ENCODE data around the gene PSMG3. TPM values are rescaled to one million over a fixed set of nuclear protein-coding genes. Genes with fewer than 3 reads are reported as not detected.

PSMG3 gene
- total and polyA plus RNA-seq, 8 donors, result 4.9 to 71.5 (median 33.3) TPM; not detected in 1

DNA sequence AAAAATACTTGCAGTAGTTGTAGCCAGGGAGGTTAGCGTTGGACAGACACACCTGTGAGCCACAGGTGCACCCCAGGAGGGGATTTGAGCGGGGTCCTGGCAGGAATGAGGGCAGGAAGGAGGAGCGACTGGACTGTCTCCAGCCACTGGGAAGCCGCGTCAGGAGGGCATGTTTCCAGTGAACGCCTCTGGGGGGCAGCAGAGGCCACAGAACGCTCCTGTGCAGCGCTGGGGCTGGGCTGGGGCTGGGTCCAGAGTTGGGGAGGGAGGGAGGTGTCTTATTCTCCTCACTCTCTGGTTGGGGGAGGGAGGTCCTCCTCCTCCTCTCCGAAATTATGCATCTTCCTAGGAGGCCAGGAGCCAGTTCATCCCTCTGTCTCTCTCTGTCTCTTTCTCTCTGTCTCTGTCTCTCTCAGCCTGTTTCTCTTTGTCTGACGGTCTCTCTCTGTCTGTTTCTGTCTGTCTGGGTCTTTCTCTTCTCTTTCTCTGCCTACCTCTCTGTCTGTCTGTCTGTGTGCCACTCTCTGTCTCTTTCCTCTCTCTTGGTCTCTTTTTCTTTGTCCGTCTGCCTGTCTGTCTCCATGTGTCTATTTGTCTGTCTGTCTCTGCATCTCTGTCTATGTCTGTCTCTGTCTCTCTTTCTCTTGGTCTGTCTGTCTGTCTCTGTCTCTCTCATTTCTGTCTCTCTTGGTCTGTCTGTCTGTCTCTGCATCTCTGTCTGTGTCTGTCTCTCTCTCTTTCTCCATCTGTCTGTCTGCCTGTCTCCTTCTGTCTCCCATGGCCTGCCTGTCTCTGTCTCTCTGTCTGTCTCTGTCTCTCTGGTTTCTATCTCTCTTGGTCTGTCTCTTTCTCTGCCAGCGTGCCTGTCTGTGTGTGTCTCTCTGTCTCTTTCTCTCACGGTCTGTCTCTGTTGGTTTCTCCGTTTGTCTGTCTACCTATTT, 9.9 kb upstream of the PSMG3 start:
- Histone ChIP-seq H3K27ac (no peak overlapping the region), H3K4me1 (peaks cover 0 to 8% (median 2%) of the 10 kb centered on the region in 4 donors), H3K9me3 (no peaks in the 10 kb centered on the region), H3K4me3 (no peak overlapping the region), H3K36me3 (peaks cover 0 to 15% (median 0%) of the 10 kb centered on the region in 4 donors), H3K27me3 (no peaks in the 10 kb centered on the region)
- intact Hi-C loops (cut with DNase I; ENCODE audit: low total_unique reads), result loop anchor here (10.0 kb wide), 2 partner anchors 635 to 765 kb away; no protein-coding TSS in a partner anchor
- no peak for TF ChIP-seq EP300 (IDR thresholded peaks at IDR 0.05)
- no peak for TF ChIP-seq POLR2A (IDR thresholded peaks at IDR 0.05)
- TF ChIP-seq, protein P1, sequence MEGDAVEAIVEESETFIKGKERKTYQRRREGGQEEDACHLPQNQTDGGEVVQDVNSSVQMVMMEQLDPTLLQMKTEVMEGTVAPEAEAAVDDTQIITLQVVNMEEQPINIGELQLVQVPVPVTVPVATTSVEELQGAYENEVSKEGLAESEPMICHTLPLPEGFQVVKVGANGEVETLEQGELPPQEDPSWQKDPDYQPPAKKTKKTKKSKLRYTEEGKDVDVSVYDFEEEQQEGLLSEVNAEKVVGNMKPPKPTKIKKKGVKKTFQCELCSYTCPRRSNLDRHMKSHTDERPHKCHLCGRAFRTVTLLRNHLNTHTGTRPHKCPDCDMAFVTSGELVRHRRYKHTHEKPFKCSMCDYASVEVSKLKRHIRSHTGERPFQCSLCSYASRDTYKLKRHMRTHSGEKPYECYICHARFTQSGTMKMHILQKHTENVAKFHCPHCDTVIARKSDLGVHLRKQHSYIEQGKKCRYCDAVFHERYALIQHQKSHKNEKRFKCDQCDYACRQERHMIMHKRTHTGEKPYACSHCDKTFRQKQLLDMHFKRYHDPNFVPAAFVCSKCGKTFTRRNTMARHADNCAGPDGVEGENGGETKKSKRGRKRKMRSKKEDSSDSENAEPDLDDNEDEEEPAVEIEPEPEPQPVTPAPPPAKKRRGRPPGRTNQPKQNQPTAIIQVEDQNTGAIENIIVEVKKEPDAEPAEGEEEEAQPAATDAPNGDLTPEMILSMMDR (IDR thresholded peaks at IDR 0.05), result peak in 5 of 7 experiments; percentile 52 to 84 (median 70)
- TF ChIP-seq POLR2AphosphoS5 (IDR thresholded peaks at IDR 0.05), result peak in 1 of 3 donors; percentile 21
- WGBS, 5 donors, result 26 to 31% (median 29%) methylated on average over 12 to 14 of the region's 14 CpGs
- peak; percentile 74 to 88 for DNase-seq

DNA sequence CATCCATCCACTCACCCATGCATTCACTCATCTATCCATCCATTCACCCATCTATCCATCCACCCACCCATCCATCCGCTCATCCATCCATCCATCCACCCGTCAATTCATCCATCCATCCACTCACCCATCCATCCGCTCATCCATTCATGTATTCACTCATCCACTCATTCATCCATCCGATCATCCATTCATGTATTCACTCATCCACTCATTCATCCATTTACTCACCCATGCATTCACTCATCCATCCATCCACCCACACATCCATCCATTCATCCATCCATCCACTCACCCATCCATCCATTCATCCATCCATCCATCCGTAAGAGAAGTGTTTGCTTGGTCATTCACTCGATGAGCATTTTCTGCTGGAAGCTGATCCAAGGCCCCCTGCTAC, 8.7 kb upstream of the PSMG3 start:
- Histone ChIP-seq H3K27me3 (no peaks in the 10 kb centered on the region), H3K4me1 (peaks cover 0 to 8% (median 2%) of the 10 kb centered on the region in 4 donors), H3K9me3 (no peaks in the 10 kb centered on the region), H3K36me3 (peaks cover 0 to 15% (median 0%) of the 10 kb centered on the region in 4 donors), H3K4me3 (no peak overlapping the region), H3K27ac (no peak overlapping the region)
- 93 to 97% (median 95%) methylated on average over 6 of the region's 6 CpGs for WGBS, 5 donors
- DNase-seq, result no peak
- intact Hi-C loops (cut with DNase I; ENCODE audit: low total_unique reads), result no loop called here
- TF ChIP-seq, protein P1 (IDR thresholded peaks at IDR 0.05), result no peak
- TF ChIP-seq POLR2AphosphoS5 (IDR thresholded peaks at IDR 0.05) (no peak), POLR2A (IDR thresholded peaks at IDR 0.05) (no peak), EP300 (IDR thresholded peaks at IDR 0.05) (no peak)

- WGBS, 5 donors, result 62 to 71% (median 69%) methylated on average over 15 of the region's 15 CpGs
- no peak for DNase-seq
- peaks cover 2 to 11% (median 4%) of the 10 kb centered on the region in 4 donors for H3K4me1 ChIP-seq
- intact Hi-C loops (cut with DNase I; ENCODE audit: low total_unique reads), result no loop called here
- no peak overlapping the region for H3K27ac ChIP-seq
- H3K9me3 ChIP-seq, result no peaks in the 10 kb centered on the region
- no peak for TF ChIP-seq POLR2AphosphoS5 (IDR thresholded peaks at IDR 0.05)
- no peak for TF ChIP-seq EP300 (IDR thresholded peaks at IDR 0.05)
- TF ChIP-seq, protein P1 (IDR thresholded peaks at IDR 0.05), result no peak
- TF ChIP-seq POLR2A (IDR thresholded peaks at IDR 0.05), result no peak
- H3K4me3 ChIP-seq, result no peak overlapping the region
- peaks cover 0 to 15% (median 0%) of the 10 kb centered on the region in 4 donors for H3K36me3 ChIP-seq
- no peaks in the 10 kb centered on the region for H3K27me3 ChIP-seq
Measured at GRCh38 chr7:1576521-1577253, 6.9 kb upstream of the PSMG3 start.

GRCh38 chr7:1575809-1576208, 6.0 kb upstream of the PSMG3 start:
- H3K4me1 ChIP-seq, result peaks cover 11 to 20% (median 13%) of the 10 kb centered on the region in 4 donors
- no peak overlapping the region for H3K27ac ChIP-seq
- peaks cover 0 to 11% (median 0%) of the 10 kb centered on the region in 4 donors for H3K36me3 ChIP-seq
- no peak overlapping the region for H3K4me3 ChIP-seq
- TF ChIP-seq, protein P1 (IDR thresholded peaks at IDR 0.05), result no peak
- TF ChIP-seq POLR2AphosphoS5 (IDR thresholded peaks at IDR 0.05), result no peak
- TF ChIP-seq EP300 (IDR thresholded peaks at IDR 0.05), result no peak
- no peak for TF ChIP-seq POLR2A (IDR thresholded peaks at IDR 0.05)
- DNase-seq, result no peak
- WGBS, 5 donors, result 80 to 96% (median 87%) methylated on average over 7 of the region's 7 CpGs
- H3K9me3 ChIP-seq, result no peaks in the 10 kb centered on the region
- H3K27me3 ChIP-seq, result no peaks in the 10 kb centered on the region
- intact Hi-C loops (cut with DNase I; ENCODE audit: low total_unique reads), result no loop called here
